RWPE2 (cell line): ENCODE measurements around the gene MORC2.

Experiments
- ATAC-seq: fragments of 200-7000 bp; cut with Tn5 transposase; 3 replicates; pipeline ENCODE4 v1.9.1; 2021; ENCODE audit warnings: low read depth
- DNase-seq: peaks from one replicate; pipeline ENCODE4 v3.0.0-alpha.2; 2020; ENCODE audit warnings: low spot score
- H3K27ac ChIP-seq: fragments of 450-650 bp; 2 replicates; pipeline ENCODE4 v1.5.1; 2017; ENCODE audit warnings: mild to moderate bottlenecking; ENCODE audit not compliant: poor library complexity, severe bottlenecking
- H3K27me3 ChIP-seq: fragments of 250-450 bp; sonication (Bioruptor Pico); 2 replicates; pipeline ENCODE4 v1.5.1; 2021; ENCODE audit warnings: mild to moderate bottlenecking, moderate library complexity; ENCODE audit not compliant: insufficient read depth, poor library complexity, severe bottlenecking
- H3K36me3 ChIP-seq: fragments of 250-450 bp; sonication (Bioruptor Pico); 2 replicates; pipeline ENCODE4 v1.5.1; 2020; ENCODE audit warnings: low read depth, mild to moderate bottlenecking, moderate library complexity
- H3K4me1 ChIP-seq: fragments of 250-450 bp; sonication (Bioruptor Pico); 2 replicates; pipeline ENCODE4 v1.5.1; 2021; ENCODE audit warnings: mild to moderate bottlenecking, moderate library complexity; ENCODE audit not compliant: insufficient read depth, poor library complexity, severe bottlenecking
- H3K4me3 ChIP-seq: fragments of 250-450 bp; sonication (Bioruptor Pico); 2 replicates; pipeline ENCODE4 v1.5.1; 2021; ENCODE audit warnings: mild to moderate bottlenecking, moderate library complexity; ENCODE audit not compliant: severe bottlenecking
- H3K9me3 ChIP-seq: fragments of 250-450 bp; sonication (Bioruptor Pico); 2 replicates; pipeline ENCODE4 v1.5.1; 2021; ENCODE audit warnings: mild to moderate bottlenecking, moderate library complexity; ENCODE audit not compliant: severe bottlenecking
- TF ChIP-seq, protein P1 (sequence below): fragments of 450-650 bp; IDR thresholded peaks from one replicate; pipeline ENCODE4 v1.5.1; 2017; ENCODE audit warnings: mild to moderate bottlenecking, moderate library complexity; ENCODE audit not compliant: poor library complexity, severe bottlenecking

MORC2 gene

GRCh38 chr22:30878516-30879414 lies 89.8 kb downstream of the MORC2 start:
- TF ChIP-seq, protein P1, sequence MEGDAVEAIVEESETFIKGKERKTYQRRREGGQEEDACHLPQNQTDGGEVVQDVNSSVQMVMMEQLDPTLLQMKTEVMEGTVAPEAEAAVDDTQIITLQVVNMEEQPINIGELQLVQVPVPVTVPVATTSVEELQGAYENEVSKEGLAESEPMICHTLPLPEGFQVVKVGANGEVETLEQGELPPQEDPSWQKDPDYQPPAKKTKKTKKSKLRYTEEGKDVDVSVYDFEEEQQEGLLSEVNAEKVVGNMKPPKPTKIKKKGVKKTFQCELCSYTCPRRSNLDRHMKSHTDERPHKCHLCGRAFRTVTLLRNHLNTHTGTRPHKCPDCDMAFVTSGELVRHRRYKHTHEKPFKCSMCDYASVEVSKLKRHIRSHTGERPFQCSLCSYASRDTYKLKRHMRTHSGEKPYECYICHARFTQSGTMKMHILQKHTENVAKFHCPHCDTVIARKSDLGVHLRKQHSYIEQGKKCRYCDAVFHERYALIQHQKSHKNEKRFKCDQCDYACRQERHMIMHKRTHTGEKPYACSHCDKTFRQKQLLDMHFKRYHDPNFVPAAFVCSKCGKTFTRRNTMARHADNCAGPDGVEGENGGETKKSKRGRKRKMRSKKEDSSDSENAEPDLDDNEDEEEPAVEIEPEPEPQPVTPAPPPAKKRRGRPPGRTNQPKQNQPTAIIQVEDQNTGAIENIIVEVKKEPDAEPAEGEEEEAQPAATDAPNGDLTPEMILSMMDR: no peak
- peaks cover 16% of the 10 kb centered on the region for H3K36me3 ChIP-seq
- ATAC-seq (no peak), DNase-seq (no peak)
- no peak overlapping the region for H3K27ac ChIP-seq
- no peaks in the 10 kb centered on the region for H3K4me1 ChIP-seq
- no peaks in the 10 kb centered on the region for H3K27me3 ChIP-seq
- H3K4me3 ChIP-seq: no peak overlapping the region
- H3K9me3 ChIP-seq: no peaks in the 10 kb centered on the region

GRCh38 chr22:30877662-30878515 lies 90.7 kb downstream of the MORC2 start:
- no peaks in the 10 kb centered on the region for H3K4me1 ChIP-seq
- no peaks in the 10 kb centered on the region for H3K9me3 ChIP-seq
- DNase-seq (peak; percentile 55), ATAC-seq (no peak)
- H3K36me3 ChIP-seq: peaks cover 23% of the 10 kb centered on the region
- no peak overlapping the region for H3K4me3 ChIP-seq
- H3K27me3 ChIP-seq: no peaks in the 10 kb centered on the region
- H3K27ac ChIP-seq: no peak overlapping the region
- TF ChIP-seq, protein P1: no peak

GRCh38 chr22:30876915-30877553 lies 91.5 kb downstream of the MORC2 start:
- no peaks in the 10 kb centered on the region for H3K9me3 ChIP-seq
- no peak overlapping the region for H3K27ac ChIP-seq
- H3K27me3 ChIP-seq: no peaks in the 10 kb centered on the region
- no peak overlapping the region for H3K4me3 ChIP-seq
- DNase-seq: no peak
- TF ChIP-seq, protein P1: no peak
- H3K36me3 ChIP-seq: peaks cover 23% of the 10 kb centered on the region
- H3K4me1 ChIP-seq: no peaks in the 10 kb centered on the region
- no peak for ATAC-seq

- no peak overlapping the region for H3K27ac ChIP-seq
- no peak for ATAC-seq
- H3K4me1 ChIP-seq: no peaks in the 10 kb centered on the region
These were observed 92.3 kb downstream of the MORC2 start for GRCh38 chr22:30876221-30876751.

More at GRCh38 chr22:30876221-30876751, 92.3 kb downstream of the MORC2 start:
- DNase-seq: no peak
- H3K36me3 ChIP-seq: peaks cover 23% of the 10 kb centered on the region
- H3K9me3 ChIP-seq: no peaks in the 10 kb centered on the region
- TF ChIP-seq, protein P1: no peak
- H3K4me3 ChIP-seq: no peak overlapping the region
- H3K27me3 ChIP-seq: no peaks in the 10 kb centered on the region
